Stimulated activated CD4-positive, alpha-beta T cell treated with anti-CD3 and anti-CD28 coated beads, Interleukin-4, amount 100 ng/mL, for 4 hours (primary cell): ENCODE measurements around the gene STIP1.
"Not testable (repeated sequence)": the region's sequence is repeated elsewhere in the genome, so short reads cannot be mapped to it uniquely, and the experiment has no call there.

Source experiments
- DNase-seq, 2 experiments: peaks; one replicate each; pipeline ENCODE4 v3.0.0-alpha.2; 2020

Gene STIP1

DNA sequence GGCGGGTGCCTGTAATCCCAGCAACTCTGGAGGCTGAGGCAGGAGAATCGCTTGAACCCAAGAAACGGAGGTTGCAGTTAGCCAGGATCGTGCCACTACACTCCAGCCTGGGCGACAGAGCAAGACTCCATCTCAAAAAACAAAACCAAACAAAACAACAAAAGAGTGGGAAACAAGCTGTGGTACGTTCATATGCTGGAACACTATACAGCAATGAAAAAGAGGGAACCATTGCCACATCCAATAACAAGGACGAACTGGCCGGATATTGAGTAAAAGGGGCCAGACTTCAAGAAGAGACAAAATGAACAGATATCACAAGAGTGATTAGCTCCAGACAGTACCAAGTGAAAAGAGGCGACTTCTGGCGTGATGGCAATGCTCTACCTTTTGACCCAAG is 24.9 kb upstream of the STIP1 start:
- no peak for DNase-seq

DNA sequence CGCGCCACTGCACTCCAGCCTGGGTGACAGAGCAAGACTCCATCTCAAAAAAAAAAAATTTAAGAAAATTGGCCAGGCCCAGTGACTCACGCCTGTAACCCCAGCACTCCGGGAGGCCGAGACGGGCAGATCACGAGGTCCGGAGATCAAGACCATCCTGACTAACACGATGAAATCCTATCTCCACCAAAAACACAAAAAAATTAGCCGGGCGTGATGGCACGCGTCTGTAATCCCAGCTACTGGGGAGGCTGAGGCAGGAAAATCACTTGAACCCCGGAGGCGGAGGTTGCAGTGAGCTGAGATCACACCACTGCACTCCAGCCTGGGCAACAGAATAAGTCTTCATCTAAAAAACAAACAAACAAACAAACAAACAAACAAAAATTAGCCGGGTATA is 23.2 kb upstream of the STIP1 start:
- not testable (repeated sequence) for DNase-seq

DNA sequence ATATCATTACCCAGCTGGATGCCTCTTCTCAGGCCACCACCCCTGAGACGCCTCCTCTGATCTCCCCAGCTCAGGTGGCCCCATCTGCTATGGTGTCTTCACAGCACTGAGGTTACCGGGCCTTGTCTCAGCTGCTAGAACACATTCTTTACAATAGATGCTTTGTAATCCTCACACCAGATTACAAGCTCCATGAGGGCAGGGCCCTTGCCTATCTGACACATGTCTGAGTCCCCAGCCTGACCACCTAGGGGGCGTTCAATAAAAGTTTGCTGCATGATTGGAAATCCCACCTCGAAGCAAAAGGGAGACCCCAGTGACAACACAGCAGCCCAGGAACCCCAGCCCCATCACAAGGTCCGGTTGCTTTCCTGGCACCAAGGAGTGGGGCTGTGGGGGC is 22.0 kb upstream of the STIP1 start:
- no peak for DNase-seq

DNA sequence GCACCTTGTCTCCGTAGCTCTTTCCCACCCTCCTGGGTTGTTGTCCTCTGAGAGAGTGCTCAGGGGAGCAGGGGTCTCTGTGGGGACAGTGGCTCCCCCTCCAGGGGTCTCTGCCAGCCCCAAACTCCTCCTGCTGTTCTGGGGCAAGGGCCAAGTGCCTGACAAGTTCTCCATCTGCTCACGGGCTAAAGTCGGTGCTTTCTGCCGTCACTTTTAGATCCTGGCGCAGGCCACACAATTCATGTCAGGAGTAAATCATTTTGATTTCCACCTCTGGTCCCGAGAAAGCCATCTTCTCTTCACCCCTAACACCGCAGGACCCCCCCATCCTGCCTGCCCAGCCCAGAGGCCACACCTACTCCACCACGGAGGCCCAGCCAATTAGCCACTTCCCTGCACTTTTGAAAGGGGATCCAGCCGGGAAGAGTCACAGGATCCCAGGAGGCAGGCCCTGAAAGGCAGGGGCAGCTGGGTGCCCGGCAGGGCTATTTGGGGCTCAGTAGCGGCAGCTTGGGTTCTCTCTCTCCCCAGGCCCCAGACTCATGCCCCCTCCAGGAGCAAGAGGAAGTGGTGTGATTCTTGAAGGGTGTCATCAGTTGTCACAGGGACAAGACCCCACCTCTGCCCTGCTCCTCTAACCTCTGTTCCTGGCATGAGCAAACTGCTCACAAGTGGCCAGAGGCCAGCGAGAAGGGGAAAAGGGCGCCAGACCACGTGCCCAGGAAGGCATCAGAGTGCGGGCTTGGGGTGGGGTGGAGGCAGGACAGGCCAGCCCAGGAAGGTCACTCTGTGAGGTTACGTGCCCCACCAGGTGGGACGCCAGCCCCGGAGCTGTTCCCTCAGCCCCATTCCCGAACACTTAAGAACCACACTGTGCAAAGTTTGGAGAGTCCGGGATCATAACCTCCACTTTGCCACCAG is 21.3 kb upstream of the STIP1 start:
- no peak for DNase-seq

DNA sequence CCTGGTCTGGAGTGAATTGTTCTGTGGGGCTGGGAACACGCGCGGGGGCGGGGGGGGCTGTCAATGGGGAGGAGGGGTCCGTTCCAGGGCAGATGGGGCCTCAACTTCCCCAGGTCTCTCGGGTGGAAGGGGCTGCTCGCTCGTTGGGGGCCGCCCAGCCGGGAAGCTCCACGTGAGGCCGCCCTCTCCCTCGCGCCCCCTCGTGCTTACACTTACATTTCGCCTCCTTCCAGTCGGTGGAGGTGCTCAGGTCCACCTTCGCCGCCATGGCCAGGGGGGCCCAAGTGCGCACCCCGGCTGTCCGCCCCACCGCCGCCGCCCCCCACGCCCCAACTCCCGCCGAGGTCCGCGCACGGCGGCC is 20.5 kb upstream of the STIP1 start:
- peak; percentile 27 to 33 for DNase-seq

DNA sequence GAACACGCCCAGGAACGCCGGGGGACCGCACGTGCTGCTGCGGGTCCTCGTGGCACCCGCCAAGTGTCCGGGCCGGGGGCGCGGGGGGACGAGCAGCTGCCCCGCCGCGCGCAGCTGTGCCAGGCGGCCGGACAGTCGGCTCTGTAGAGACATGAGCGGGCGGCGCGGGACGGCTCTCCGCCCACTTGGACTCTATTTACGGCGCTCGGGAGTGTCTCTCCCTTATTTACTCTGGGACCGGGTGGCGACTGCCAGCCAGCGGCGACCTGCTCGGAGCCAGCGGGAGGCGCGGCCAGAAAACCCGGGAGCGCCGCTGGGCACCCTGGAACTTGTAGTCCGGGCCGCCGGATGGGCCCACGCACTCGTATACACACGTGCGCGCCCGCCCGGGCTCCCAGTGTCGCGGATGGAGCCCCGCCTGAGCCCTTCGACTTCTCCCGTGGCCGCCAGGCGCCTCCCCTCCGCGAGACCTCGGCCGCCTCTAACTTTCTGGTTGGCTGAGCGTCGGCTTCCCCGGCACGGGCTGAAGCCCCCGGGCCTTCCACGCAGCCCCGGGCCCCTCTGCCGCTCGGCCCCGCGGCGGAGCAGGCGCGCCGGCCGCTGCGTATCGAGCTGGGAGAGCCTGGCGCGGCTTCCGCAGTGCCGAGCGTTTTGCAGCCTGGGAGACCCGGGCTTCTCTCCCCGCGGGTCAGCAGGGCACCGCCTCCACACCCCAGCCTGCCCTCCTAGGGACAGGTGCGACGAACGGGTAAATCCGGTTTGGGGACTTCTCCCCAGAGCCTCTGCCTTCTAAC is 19.9 kb upstream of the STIP1 start, which contains the start of gene MACROD1:
TSS of gene MACROD1 (minus strand) at position 272 of the 794 bp plus-strand sequence. CDS start at position 153, 119 bp downstream.
- DNase-seq = peak; percentile 84 to 85

DNA sequence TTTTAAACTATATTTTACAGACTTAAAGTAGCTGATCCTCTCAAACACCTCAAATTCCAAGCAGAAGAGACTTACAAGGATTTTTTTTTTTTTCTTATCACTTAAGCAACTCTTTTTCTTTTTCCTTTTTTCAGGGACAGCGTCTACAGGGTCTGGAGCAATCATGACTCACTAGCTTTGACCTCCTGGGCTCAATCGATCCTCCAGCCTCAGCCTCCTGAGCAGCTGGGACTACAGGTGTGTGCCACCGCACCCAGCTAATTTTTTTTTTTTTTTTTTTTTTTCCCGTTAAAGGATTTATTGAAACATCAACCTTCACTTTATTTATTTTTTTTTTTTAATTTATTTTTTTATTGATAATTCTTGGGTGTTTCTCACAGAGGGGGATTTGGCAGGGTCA is 15.6 kb upstream of the STIP1 start:
- DNase-seq = no peak

DNA sequence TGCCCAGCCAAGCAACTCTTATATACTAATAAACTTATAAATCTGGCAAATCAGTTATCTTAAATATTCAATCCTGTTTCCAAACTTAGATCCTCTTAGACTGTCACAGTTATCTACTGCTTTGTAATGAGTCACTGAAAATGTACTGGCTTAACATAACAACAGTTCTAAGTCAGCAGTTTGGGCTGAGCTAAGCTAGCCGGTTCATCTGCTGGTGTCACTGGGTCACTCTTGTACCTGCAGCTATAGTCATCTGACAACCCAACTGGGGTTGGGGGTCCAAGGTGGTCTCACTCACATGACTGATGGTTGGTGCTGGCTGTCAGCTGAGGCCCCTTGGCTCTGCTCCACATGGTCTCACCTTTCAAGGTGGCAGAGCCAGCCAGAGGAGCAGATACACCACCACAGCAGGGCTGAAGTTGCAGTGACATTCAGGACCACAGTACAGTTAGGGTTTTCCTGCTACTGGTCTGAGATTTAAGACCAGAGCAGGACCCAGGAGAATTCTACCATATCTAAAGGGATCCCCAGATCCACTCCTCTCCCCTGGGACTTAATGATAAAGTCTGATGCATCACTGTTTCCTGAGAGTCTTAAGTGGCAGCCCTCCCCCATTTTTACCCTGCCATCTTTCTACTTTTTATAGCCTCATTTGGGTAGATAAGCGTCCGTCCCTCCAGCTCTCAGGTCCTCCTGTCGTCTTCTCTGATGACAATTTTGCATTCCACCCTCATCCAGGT is 12.2 kb upstream of the STIP1 start:
- no peak for DNase-seq

DNA sequence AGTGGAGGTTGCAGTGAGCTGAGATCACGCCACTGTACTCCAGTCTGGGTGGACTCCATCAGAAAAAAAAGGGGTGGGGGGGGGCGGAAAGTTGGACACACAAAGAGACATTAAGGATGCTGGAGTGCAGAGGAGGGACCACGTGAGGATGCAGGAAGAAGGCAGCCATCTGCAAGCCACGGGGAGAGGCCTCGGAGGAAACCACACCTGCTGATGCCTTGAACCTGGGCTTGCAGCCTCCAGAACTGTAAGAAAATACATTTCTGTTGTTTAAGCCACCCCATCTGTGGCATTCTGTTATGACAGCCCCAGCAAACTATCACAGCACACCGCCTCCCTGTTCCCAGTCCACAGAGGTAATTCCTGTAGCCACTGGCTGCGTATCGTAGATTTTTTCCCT is 9.2 kb upstream of the STIP1 start:
- DNase-seq = no peak

DNA sequence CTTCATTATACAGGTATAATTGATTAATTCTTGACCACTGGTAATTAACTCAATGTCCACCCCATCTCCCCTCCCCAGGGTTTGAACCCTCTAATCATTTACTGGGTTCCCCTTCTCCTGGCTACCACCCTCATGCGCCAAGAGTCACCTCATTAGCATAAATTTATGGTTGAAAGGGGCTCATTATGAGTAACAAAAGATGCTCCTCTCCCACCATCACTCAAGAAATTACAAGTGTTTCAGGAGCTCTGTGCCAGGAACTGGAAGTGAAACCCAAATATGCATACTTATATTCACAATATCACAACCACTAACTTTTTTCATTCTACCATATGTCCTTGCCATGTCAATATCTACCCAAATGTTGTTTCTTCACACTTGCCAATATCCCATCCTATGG is 7.8 kb upstream of the STIP1 start:
- no peak for DNase-seq

DNA sequence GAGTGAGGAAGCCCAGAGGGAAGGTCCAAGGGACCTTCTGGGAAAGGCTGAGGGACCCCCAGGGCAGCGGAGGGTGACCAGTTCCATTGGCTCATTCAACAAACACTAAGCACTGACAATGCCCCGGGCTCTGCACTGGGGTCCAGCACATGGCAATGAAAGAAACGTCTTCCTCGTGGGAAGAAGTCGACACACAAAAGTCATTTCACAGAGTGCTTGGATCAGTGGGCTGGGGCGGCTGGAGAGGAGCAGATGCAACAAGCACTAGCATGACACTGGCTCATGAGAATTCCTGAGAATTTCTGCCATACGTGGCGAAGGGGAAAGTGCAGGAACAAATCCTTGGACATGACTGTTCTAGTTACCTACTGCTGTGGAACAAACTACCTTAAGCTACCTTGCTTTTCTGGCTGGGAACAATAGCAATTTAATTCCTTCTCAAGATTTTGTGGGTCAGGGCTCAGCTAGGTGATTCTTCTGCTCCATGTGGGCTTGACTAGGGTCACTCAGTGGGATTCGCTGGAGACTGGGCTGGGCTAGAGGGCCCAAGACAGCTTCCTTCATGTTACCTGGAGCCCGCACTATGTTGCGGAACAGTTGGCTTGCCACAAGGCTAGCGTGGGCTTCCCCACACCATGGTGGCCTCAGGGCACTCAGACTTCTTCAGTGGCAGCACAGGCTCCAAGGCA is 6.9 kb upstream of the STIP1 start:
- DNase-seq = no peak

DNA sequence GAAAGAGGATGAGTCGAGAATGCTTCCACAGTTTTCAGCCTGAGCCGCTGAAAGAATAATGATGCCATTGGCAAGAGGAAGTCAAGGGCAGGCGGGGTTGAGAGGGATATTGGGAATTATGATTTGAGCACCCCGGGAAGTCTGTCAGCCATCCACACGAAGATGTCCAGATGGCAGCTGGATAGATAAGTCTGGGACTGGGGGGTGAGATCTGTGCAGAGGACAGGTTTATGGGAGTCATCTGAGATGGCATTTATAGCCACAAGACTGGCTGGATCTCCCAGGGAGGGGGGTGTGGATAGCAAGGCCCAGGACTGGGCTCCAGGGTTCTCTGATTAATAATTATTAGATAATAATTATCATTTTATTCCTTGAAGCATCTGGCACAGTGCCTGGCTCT is 5.1 kb upstream of the STIP1 start:
- DNase-seq = no peak

DNA sequence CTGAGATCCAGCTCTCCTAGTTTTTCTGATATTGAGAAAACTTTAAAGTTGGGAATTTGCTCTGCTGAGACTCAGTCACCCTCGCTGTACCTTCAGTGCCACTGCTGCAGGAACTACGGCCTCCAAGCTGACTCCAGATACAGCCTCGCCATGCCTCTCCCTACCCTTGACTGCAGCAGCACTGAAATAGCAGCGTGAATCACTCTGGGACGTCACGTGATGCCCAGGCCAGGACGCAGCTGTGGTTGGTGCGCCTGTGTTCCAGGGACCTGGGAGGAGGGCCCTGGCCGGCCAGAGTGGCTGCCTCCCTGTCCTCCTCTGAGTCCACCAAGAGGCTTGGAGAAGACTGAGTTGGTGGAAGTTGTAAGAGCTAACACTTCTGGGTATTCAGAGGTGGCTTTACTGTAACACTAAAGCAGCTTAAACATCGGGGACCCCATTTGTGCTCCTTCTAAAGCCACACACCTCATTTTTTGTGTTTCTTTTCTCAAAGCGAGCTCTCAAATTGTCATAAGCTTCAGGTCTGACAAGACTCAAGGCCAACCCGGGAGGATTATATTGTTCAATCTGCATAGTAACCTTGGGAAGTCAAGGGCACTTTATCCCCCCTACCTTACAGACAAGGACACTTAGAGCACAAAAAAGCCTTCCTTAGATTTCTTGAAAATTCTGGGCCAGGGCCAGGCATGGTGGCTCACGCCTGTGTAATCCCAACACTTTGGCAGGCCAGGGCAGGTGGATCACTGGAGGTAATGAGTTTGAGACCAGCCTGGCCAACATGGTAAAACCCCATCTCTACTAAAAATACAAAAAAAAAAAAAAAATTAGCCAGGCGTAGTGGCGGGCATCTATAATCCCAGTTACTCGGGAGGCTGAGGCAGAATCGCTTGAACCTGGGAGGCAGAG is 4.2 kb upstream of the STIP1 start:
- DNase-seq = peak; percentile 32 to 35

DNA sequence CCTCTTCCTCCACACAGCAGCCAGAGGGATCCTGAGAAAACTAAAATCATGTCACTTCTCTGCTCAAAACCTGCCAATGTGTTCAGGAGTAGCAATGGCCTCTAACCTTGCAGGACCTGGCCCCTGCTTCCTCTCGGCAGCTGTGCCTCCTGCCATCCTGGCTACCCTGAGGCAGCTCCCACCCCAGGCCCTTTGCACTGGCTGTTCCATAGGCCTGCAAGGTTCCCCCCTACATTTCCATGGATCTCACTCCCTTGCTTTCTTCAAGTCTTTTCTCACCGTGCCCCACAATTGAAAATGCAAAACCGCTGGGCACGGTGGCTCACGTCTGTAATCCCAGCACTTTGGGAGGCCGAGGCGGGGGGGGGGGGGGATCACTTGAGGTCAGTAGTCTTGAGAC is 2.1 kb upstream of the STIP1 start:
- no peak for DNase-seq

DNA sequence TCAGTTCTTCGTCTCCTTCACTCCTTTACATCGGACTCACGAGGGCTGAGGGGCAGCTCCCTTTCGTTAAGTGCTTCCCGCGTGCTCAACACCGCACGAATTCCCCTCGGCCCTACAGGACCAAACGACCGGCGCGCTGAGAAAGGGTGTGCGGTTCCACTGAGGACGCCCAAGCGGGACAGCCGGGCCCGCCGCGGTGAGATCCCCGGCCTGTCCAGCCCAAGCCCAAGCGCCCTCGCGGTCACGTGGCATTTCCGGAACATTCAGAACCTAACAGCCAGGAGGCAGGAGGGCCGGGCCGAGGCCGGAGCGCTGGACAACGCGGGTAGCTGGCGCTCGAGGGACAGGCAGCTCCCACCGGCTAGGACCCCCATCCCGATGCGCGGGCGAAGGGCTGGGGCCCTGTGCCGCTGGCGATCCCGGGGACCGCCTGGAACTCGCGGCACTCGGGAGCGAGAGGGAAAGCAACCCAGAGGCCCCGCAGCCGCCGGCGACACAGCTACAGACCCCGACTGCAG is 737 bp upstream of the STIP1 start:
- DNase-seq = no peak

DNA sequence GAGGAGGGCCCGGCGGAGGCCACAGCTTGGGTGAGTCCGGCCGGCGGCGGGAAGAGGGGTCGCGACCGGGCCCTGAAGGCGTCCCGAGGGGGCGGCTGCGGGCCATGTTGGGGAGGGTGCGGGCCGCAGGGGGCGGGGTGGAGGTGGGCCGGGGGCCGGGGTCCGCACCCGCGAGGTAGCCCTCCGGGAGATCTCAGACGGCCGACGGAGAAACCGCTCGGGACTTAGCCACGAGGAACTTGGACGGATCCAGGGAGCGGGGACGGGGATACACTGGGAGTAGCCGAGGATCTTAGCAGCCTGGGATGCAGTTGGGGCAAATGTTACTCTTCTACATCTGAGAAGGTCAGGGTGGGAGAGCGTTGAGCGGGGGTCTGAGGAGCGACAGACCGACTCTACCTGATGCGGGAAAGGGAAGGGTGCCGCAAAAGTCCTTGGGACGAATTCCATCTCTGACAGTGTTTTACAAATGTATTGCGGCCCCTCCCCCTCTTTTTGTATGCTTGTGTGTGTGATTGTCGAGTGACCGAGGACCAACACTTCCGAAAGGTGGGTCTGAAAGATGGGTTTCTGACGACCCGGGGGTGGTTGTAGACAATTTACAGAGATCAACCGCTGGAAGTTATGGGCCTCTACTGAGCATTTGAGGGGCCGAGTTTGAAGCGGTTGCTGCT is 658 bp downstream of the STIP1 start:
- DNase-seq = peak in 1 of 2 experiments; percentile 25

DNA sequence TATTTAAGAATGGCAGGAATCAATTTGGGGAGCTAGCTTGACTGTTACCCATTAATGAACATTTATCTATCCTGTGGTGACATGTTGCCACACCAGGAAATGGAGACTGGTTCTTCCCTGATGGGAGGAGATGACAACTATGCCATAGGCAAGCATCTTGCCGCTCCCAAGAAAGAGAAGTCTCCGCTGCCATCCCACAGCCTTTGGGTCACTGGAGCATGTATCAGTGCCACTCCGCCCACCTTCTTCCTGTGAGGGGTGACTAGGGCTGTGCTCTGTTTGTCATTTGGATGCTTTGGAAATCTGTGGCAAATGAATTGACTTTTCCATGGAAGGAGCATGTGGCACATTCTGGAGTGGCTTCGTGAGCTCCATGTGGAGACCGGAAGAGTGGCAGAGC is 6.5 kb downstream of the STIP1 start:
- no peak for DNase-seq

DNA sequence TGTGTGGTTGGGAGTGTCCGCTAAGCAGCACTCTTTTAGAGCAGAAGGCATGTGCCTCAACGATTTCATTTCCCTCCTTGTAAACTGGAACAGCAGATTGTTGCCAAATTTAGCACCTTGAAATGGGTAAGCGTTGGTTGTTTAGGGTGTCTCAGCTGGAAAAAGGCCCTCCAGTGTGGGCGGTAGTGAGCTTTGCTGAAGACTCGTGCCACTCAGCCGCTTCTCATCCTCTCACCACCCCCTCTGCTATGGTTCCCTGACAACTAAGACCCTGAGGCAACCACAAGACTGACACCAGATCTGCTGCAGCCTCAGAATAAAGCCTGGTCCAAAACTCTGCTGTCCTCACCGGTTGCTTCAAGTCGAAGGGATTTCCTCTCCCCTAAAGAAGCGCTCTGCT is 10.7 kb downstream of the STIP1 start:
- no peak for DNase-seq

DNA sequence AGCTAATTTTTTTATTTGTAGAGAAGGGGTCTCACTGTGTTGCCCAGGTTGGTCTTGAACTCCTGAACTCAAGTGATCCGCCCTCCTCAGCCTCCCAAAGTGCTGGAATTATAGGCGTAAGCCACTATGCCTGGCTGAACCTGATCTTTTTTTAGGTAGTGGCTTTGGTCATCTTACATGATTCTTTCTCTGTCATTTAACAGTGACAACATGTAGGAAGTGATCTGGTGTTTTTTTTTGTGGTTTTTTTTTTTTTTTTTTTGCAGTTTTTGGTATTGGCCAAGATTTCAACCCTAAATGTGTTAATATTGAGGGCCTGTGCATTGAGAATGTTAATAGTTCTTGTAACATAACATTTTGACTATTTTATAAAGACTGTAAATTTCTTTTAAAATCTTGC is 12.5 kb downstream of the STIP1 start:
- DNase-seq = no peak

DNA sequence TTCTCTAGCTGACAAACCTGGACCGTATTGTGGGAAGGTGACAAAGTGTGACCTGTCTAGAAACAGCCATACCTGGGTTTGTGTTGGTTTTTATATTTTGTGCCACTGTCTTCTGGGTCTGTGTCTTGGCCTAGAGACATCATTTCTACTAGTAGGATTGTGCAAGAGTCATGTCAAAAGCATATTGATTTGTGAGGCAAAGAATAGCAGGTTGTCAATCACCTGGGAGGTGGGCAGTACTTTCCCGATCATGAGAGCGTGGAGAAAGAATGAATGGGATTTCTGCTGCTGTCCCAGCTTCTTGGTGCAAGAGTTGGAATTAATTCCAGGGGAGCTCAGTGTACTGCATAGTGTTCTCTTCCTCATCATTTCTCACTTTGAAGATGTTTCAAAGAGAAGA is 15.6 kb downstream of the STIP1 start:
- no peak for DNase-seq

DNA sequence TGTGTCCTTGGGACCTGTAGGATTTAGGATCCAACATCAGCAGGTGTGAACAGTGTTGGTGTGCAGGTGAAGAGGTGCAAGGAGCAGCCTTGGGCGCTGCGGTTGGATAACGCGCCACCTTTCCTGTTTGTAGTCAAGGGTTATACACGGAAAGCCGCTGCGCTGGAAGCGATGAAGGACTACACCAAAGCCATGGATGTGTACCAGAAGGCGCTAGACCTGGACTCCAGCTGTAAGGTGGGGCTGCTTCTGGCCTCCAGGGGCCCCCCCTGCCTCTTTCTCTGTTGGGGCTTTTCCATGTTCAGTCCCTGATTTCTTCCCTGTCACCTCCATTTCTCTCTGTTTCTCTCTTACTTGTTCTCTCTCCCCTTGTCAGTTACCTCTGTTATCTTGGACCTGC is 17.0 kb downstream of the STIP1 start:
- no peak for DNase-seq
